DOHH2 (cell line): Measurements from ENCODE around the gene PDE4A.

ENCODE experiments used
- CTCF ChIP-seq: fragments of 200-600 bp; sonication (generic); IDR thresholded peaks from one replicate; pipeline ENCODE4 v1.5.1; 2014; ENCODE audit warnings: antibody characterized with exemption, mild to moderate bottlenecking, low read depth, low read length; ENCODE audit not compliant: poor library complexity, severe bottlenecking
- EZH2phosphoT487 ChIP-seq: fragments of 200-600 bp; sonication (generic); IDR thresholded peaks from 2 replicates; pipeline ENCODE4 v1.6.1; 2017; ENCODE audit warnings: borderline replicate concordance, mild to moderate bottlenecking, antibody characterized with exemption, low read length, moderate library complexity, mixed read lengths

- TF ChIP-seq CTCF: peak; percentile 39
- no peak for TF ChIP-seq EZH2phosphoT487
Observed at GRCh38 chr19:10389863-10390262, 30.5 kb upstream of the PDE4A start.
